ENCODE measurements around the gene ADRM1.

Gene ADRM1

GRCh38 chr20:62282877-62283503, 19.8 kb upstream of the ADRM1 start:
- DNase-seq (ENCODE audit: low read depth, low spot score): no peak
- H3K4me3 ChIP-seq (ENCODE audit: low read depth, low read length): no peak overlapping the region
- TF ChIP-seq CTCF (IDR thresholded peaks at IDR 0.05; ENCODE audit: low read depth, low read length): no peak
- in situ Hi-C loops (cut with HindIII; ENCODE audit: low sequenced_read_pairs): no loop called here

GRCh38 chr20:62284448-62284847, 18.3 kb upstream of the ADRM1 start:
- TF ChIP-seq CTCF (IDR thresholded peaks at IDR 0.05; ENCODE audit: low read depth, low read length): no peak
- H3K4me3 ChIP-seq (ENCODE audit: low read depth, low read length): no peak overlapping the region
- in situ Hi-C loops (cut with HindIII; ENCODE audit: low sequenced_read_pairs): no loop called here
- DNase-seq (ENCODE audit: low read depth, low spot score): no peak

DNA sequence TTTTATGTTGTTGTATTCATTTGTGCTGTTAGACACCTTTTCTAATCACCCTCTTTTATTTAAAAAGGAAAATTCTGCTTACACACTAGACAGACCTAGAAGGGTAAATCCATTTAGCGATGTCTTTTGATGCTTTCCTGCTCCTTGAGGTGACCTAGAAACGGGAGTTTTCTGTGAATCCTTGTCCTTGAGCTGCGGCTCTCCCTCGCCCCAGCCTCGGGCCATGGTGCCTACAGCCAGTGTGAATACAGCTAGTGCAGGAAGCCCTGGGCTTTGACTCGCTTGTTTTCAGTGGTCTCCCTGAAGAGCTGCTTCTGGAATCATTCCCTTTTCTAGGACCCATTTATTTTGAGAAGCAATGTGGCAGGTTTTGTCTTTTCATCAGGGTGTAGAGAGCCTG, 17.6 kb upstream of the ADRM1 start:
- in situ Hi-C loops (cut with HindIII; ENCODE audit: low sequenced_read_pairs): no loop called here
- no peak overlapping the region for H3K4me3 ChIP-seq (ENCODE audit: low read depth, low read length)
- DNase-seq (ENCODE audit: low read depth, low spot score): no peak
- no peak for TF ChIP-seq CTCF (IDR thresholded peaks at IDR 0.05; ENCODE audit: low read depth, low read length)

GRCh38 chr20:62285722-62286121, 17.1 kb upstream of the ADRM1 start:
- DNase-seq (ENCODE audit: low read depth, low spot score): no peak
- in situ Hi-C loops (cut with HindIII; ENCODE audit: low sequenced_read_pairs): no loop called here
- no peak for TF ChIP-seq CTCF (IDR thresholded peaks at IDR 0.05; ENCODE audit: low read depth, low read length)
- H3K4me3 ChIP-seq (ENCODE audit: low read depth, low read length): no peak overlapping the region

DNA sequence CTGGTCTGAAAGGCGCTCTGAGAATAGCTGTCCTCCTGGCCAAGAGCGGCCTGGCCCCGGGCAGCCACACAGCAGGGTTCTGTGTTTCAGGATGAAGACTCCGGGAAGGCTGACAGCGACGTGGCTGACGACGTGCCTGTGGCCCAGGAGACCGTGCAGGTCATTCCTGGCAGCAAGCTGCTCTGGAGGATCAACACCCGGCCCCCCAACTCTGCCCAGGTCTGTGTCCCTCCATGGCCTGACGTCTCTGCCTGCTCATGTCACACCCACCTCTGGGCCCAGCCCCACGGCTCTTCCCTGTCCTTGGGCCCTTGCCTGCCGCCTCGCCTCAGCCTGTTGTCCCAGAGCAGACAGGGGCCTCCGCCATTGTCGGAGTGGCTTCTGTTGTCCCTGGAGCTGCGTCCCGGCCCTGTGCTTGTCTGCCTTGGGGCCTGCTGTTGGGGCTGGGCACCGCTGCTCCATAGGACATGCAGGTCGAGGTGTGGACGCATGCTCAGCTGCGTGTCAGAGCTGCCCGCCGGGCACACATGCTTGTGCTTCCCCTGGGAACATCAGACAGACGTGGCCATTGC, 16.2 kb upstream of the ADRM1 start:
- in situ Hi-C loops (cut with HindIII; ENCODE audit: low sequenced_read_pairs): no loop called here
- DNase-seq (ENCODE audit: low read depth, low spot score): no peak
- TF ChIP-seq CTCF (IDR thresholded peaks at IDR 0.05; ENCODE audit: low read depth, low read length): no peak

DNA sequence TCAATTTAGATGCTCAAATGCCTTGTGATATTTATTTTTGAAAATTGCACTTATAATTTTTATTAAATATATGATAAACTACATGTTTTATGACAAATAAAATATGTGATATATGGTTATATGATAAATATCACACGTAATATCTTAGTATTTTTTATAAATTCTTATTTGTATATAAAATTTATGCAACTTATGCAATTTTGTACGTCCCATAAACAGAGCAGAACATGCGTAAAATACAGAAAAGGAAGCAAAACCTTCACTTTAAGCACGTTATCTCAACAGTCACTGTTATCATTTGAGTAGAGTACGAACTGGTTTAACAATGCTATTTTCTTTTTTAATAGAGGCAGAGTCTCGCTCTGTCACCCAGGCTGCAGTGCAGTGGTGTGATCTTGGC, 15.7 kb upstream of the ADRM1 start:
- TF ChIP-seq CTCF (IDR thresholded peaks at IDR 0.05; ENCODE audit: low read depth, low read length): no peak
- in situ Hi-C loops (cut with HindIII; ENCODE audit: low sequenced_read_pairs): no loop called here
- no peak for DNase-seq (ENCODE audit: low read depth, low spot score)
- no peak overlapping the region for H3K4me3 ChIP-seq (ENCODE audit: low read depth, low read length)

More for the DNA sequence above, 16.2 kb upstream of the ADRM1 start:
- H3K4me3 ChIP-seq (ENCODE audit: low read depth, low read length): no peak overlapping the region

All from astrocyte of the spinal cord (primary cell).